ENCODE results near the gene ERMAP.
"Not testable (repeated sequence)": the region's sequence is repeated elsewhere in the genome, so short reads cannot be mapped to it uniquely, and the experiment has no call there.

The ERMAP gene

GRCh38 chr1:42853116-42853884 lies 36.4 kb downstream of the ERMAP start:
- WGBS, 2 experiments (ENCODE audit: insufficient coverage in 2 of 2), result 100% methylated on average over 2 to 4 of the region's 6 CpGs
- peaks cover 43% of the 10 kb centered on the region for H3K36me3 ChIP-seq (ENCODE audit: control insufficient read depth, insufficient read depth, low read length)
- H3K27ac ChIP-seq (ENCODE audit: low read depth, low read length, severe bottlenecking), result no peak overlapping the region

DNA sequence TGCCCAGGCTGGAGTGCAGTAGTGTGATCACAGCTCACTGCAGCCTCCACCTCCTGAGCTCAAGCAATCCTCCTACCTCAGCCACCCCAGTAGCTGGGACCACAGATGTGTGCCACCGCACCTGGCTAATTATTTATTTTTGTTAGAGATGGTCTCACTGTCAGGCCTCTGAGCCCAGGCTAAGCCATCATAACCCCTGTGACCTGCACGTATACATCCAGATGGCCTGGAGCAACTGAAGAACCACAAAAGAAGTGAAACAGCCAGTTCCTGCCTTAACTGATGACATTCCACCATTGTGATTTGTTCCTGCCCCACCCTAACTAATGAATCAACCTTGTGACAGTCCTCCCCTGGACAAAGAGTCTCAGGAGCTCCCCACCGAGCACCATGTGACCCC lies 39.6 kb downstream of the ERMAP start:
- Histone ChIP-seq H3K9me3 (ENCODE audit: control insufficient read depth, low read length) (peaks cover 23% of the 10 kb centered on the region), H3K36me3 (ENCODE audit: control insufficient read depth, insufficient read depth, low read length) (peaks cover 11% of the 10 kb centered on the region)
- H3K4me3 ChIP-seq (ENCODE audit: extremely low read depth, insufficient read depth, low read length, poor library complexity, severe bottlenecking); H3K4me1 ChIP-seq (ENCODE audit: control insufficient read depth, insufficient read depth, low read length, poor library complexity, severe bottlenecking); H3K27ac ChIP-seq (ENCODE audit: low read depth, low read length, severe bottlenecking): not testable (repeated sequence)
- WGBS, 2 experiments (ENCODE audit: insufficient coverage in 2 of 2), result 100% methylated on average over 1 of the region's 3 CpGs

More at GRCh38 chr1:42853116-42853884, 36.4 kb downstream of the ERMAP start:
- H3K4me3 ChIP-seq (ENCODE audit: extremely low read depth, insufficient read depth, low read length, poor library complexity, severe bottlenecking), result no peak overlapping the region
- peaks cover 9% of the 10 kb centered on the region for H3K9me3 ChIP-seq (ENCODE audit: control insufficient read depth, low read length)
- peaks cover under 1% of the 10 kb centered on the region for H3K4me1 ChIP-seq (ENCODE audit: control insufficient read depth, insufficient read depth, low read length, poor library complexity, severe bottlenecking)

DNA sequence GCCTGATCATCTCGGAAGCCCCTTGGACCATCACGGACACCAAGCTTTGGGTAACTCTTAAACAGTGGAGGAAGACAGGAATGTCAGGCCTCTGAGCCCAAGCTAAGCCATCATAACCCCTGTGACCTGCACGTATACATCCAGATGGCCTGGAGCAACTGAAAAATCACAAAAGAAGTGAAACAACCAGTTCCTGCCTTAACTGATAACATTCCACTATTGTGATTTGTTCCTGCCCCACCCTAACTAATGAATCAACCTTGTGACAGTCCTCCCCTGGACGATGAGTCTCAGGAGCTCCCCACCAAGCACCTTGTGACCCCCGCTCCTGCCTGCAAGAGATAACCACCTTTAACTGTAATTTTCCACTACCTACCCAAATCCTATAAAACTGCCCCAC lies 42.4 kb downstream of the ERMAP start:
- not testable (repeated sequence) for H3K4me3 ChIP-seq (ENCODE audit: extremely low read depth, insufficient read depth, low read length, poor library complexity, severe bottlenecking); H3K27ac ChIP-seq (ENCODE audit: low read depth, low read length, severe bottlenecking); H3K36me3 ChIP-seq (ENCODE audit: control insufficient read depth, insufficient read depth, low read length); H3K4me1 ChIP-seq (ENCODE audit: control insufficient read depth, insufficient read depth, low read length, poor library complexity, severe bottlenecking)
- WGBS, 2 experiments (ENCODE audit: insufficient coverage in 2 of 2), result 88 to 98% methylated on average over 3 to 5 of the region's 5 CpGs
- H3K9me3 ChIP-seq (ENCODE audit: control insufficient read depth, low read length), result peaks cover 23% of the 10 kb centered on the region

DNA sequence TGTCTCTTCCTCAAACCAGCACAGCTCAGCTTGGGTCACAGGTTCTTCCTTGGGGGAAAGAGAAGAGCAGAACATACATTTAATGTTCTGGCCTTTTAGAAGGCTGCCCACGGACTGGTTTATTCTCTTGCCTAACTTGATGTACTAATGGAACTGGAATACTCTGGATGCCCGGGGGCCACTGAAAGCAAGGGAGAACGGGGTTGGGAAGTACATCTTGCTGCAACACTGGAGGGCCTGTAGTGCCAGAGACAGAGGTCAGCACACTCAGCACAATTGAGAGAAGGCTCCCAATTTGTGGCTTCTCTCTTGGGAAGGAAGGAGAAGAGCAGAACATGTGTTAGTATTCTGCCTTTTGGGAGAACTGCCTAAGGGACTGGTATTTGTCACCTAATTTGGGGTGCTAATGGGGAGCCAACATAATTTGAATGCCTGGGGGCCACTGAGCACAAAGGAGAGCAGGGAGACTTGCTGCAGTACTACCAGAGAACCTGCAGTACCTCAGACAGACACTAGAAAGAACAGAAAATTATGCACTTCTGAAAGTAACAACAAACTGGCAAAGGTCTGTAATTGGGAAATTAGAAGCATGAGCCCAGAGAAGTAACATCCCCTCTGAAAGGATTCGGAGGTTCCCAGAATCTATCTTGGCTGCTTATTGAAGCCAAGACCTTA lies 43.6 kb downstream of the ERMAP start:
- Histone ChIP-seq H3K4me1 (ENCODE audit: control insufficient read depth, insufficient read depth, low read length, poor library complexity, severe bottlenecking) (no peaks in the 10 kb centered on the region), H3K9me3 (ENCODE audit: control insufficient read depth, low read length) (peaks cover 23% of the 10 kb centered on the region), H3K36me3 (ENCODE audit: control insufficient read depth, insufficient read depth, low read length) (no peaks in the 10 kb centered on the region), H3K27ac (ENCODE audit: low read depth, low read length, severe bottlenecking) (no peak overlapping the region), H3K4me3 (ENCODE audit: extremely low read depth, insufficient read depth, low read length, poor library complexity, severe bottlenecking) (no peak overlapping the region)
- 83 to 88% methylated on average over 3 to 4 of the region's 4 CpGs for WGBS, 2 experiments (ENCODE audit: insufficient coverage in 2 of 2)

GRCh38 chr1:42861014-42861399 lies 44.1 kb downstream of the ERMAP start:
- no peak overlapping the region for H3K27ac ChIP-seq (ENCODE audit: low read depth, low read length, severe bottlenecking)
- H3K9me3 ChIP-seq (ENCODE audit: control insufficient read depth, low read length), result peaks cover 22% of the 10 kb centered on the region
- no peaks in the 10 kb centered on the region for H3K36me3 ChIP-seq (ENCODE audit: control insufficient read depth, insufficient read depth, low read length)
- no peak overlapping the region for H3K4me3 ChIP-seq (ENCODE audit: extremely low read depth, insufficient read depth, low read length, poor library complexity, severe bottlenecking)
- H3K4me1 ChIP-seq (ENCODE audit: control insufficient read depth, insufficient read depth, low read length, poor library complexity, severe bottlenecking), result no peaks in the 10 kb centered on the region

- H3K27ac ChIP-seq (ENCODE audit: low read depth, low read length, severe bottlenecking), result no peak overlapping the region
- WGBS, 2 experiments (ENCODE audit: insufficient coverage in 2 of 2), result 74 to 77% methylated on average over 3 of the region's 5 CpGs
- no peaks in the 10 kb centered on the region for H3K4me1 ChIP-seq (ENCODE audit: control insufficient read depth, insufficient read depth, low read length, poor library complexity, severe bottlenecking)
- no peak overlapping the region for H3K4me3 ChIP-seq (ENCODE audit: extremely low read depth, insufficient read depth, low read length, poor library complexity, severe bottlenecking)
- H3K36me3 ChIP-seq (ENCODE audit: control insufficient read depth, insufficient read depth, low read length), result no peaks in the 10 kb centered on the region
- H3K9me3 ChIP-seq (ENCODE audit: control insufficient read depth, low read length), result no peaks in the 10 kb centered on the region
Observed at GRCh38 chr1:42866549-42866948, 49.6 kb downstream of the ERMAP start.

DNA sequence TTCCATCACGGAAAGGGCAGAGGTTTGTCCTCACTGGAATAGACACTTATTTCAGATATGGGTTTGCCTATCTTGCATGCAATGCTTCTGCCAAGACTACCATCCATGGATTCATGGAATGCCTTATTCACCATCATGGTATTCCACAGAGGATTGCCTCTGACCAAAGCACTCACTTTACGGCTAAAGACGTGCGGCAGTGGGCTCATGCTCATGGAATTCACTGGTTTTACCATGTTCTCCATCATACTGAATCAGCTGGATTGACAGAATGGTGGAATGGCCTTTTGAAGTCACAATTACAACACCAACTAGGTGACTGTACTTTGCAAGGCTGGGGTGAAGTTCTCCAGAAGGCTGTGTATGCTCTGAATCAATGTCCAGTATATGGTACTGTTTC lies 51.5 kb downstream of the ERMAP start:
- 79 to 86% methylated on average over 3 of the region's 4 CpGs for whole genome bisulfite sequencing, 2 experiments (ENCODE audit: insufficient coverage in 2 of 2)
- H3K4me1 ChIP-seq (ENCODE audit: control insufficient read depth, insufficient read depth, low read length, poor library complexity, severe bottlenecking); H3K9me3 ChIP-seq (ENCODE audit: control insufficient read depth, low read length); H3K27ac ChIP-seq (ENCODE audit: low read depth, low read length, severe bottlenecking); H3K4me3 ChIP-seq (ENCODE audit: extremely low read depth, insufficient read depth, low read length, poor library complexity, severe bottlenecking); H3K36me3 ChIP-seq (ENCODE audit: control insufficient read depth, insufficient read depth, low read length): not testable (repeated sequence)

DNA sequence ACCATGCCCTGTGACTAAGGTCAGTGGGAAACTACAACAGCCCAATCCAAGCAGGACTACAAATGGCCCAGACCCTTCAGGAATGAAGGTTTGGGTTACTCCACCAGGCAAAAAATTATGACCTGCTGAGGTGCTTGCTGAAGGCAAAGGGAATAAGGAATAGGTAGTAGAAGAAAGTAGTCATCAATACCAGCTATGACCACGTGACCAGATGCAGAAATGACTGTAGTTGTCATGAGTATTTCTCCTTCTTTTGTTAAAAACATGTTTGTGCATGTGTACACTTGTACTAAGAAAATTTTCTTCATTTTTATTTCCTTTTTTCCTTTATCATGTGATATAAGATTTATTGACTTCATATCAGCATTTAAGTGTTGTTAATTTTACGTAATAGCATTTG lies 52.3 kb downstream of the ERMAP start:
- H3K9me3 ChIP-seq (ENCODE audit: control insufficient read depth, low read length); H3K4me1 ChIP-seq (ENCODE audit: control insufficient read depth, insufficient read depth, low read length, poor library complexity, severe bottlenecking); H3K27ac ChIP-seq (ENCODE audit: low read depth, low read length, severe bottlenecking); H3K36me3 ChIP-seq (ENCODE audit: control insufficient read depth, insufficient read depth, low read length); H3K4me3 ChIP-seq (ENCODE audit: extremely low read depth, insufficient read depth, low read length, poor library complexity, severe bottlenecking): not testable (repeated sequence)
- WGBS, 2 experiments (ENCODE audit: insufficient coverage in 2 of 2), result 82% methylated on average over 1 of the region's 2 CpGs; no CpG with 5 or more reads in 1 of the 2 experiments

DNA sequence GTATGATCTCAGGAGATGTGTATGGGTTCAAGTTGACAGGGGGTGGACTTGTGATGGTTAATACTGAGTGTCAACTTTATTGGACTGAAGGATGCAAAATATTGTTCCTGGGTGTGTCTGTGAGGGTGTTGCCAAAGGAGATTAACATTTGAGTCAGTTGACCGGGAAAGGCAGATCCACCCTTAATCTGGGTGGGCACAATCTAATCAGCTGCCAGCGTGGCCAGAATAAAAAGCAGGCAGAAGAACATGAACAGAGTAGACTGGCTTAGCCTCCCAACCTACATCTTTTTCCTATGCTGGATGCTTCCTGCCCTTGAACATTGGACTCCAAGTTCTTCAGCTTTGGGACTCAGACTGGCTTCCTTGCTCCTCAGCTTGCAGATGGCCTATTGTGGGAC lies 52.8 kb downstream of the ERMAP start:
- H3K27ac ChIP-seq (ENCODE audit: low read depth, low read length, severe bottlenecking); H3K4me3 ChIP-seq (ENCODE audit: extremely low read depth, insufficient read depth, low read length, poor library complexity, severe bottlenecking); H3K4me1 ChIP-seq (ENCODE audit: control insufficient read depth, insufficient read depth, low read length, poor library complexity, severe bottlenecking); H3K36me3 ChIP-seq (ENCODE audit: control insufficient read depth, insufficient read depth, low read length); H3K9me3 ChIP-seq (ENCODE audit: control insufficient read depth, low read length): not testable (repeated sequence)
- 90% methylated on average over 2 of the region's 2 CpGs; no CpG with 5 or more reads in 1 of the 2 experiments for WGBS, 2 experiments (ENCODE audit: insufficient coverage in 2 of 2)

DNA sequence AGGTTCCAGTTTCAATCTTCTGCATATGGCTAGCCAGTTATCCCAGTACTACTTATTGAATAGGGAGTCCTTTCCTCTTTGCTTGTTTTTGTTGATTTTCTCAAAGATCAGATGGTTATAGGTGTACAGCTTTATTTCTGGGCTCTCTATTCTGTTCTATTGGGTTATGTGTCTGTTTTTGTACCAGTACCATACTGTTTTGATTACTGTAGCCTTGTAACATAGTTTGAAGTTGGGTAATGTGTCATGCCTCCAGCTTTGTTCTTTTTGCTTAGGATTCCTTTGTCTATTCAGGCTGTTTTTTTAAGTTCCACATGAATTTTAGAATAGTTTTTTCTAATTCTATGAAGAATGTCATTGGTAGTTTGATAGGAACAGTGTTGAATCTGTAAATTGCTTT lies 56.2 kb downstream of the ERMAP start:
- H3K4me3 ChIP-seq (ENCODE audit: extremely low read depth, insufficient read depth, low read length, poor library complexity, severe bottlenecking); H3K36me3 ChIP-seq (ENCODE audit: control insufficient read depth, insufficient read depth, low read length); H3K9me3 ChIP-seq (ENCODE audit: control insufficient read depth, low read length); H3K4me1 ChIP-seq (ENCODE audit: control insufficient read depth, insufficient read depth, low read length, poor library complexity, severe bottlenecking); H3K27ac ChIP-seq (ENCODE audit: low read depth, low read length, severe bottlenecking): not testable (repeated sequence)

DNA sequence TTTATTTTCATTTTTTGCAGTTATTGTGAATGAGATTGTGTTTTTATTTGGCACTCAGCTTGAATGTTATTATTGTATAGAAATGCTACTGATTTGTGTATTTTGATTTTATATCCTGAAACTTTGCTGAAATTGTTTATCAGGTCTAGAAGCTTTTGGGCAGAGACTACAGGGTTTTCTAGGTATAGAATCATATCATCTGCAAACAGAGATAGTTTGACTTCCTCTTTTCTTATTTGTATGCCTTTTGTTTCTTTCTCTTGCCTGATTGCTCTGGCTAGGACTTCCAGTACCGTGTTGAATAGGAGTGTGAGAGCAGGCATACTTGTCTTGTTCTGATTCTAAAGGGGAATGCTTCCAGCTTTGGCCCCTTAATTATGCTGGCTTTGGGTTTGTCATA lies 56.7 kb downstream of the ERMAP start:
- Histone ChIP-seq H3K4me3 (ENCODE audit: extremely low read depth, insufficient read depth, low read length, poor library complexity, severe bottlenecking) (no peak overlapping the region), H3K27ac (ENCODE audit: low read depth, low read length, severe bottlenecking) (no peak overlapping the region), H3K9me3 (ENCODE audit: control insufficient read depth, low read length) (no peaks in the 10 kb centered on the region), H3K36me3 (ENCODE audit: control insufficient read depth, insufficient read depth, low read length) (no peaks in the 10 kb centered on the region), H3K4me1 (ENCODE audit: control insufficient read depth, insufficient read depth, low read length, poor library complexity, severe bottlenecking) (no peaks in the 10 kb centered on the region)
- whole genome bisulfite sequencing, 2 experiments (ENCODE audit: insufficient coverage in 2 of 2), result 67 to 100% methylated on average over 1 of the region's 1 CpG
